Stomach (tissue), 9 donors: Measurements from ENCODE around the gene CYSTM1. TPM values are rescaled to one million over a fixed set of nuclear protein-coding genes. Genes with fewer than 3 reads are reported as not detected.

Experiments
- DNase-seq, 2 donors: peaks; one replicate each; pipeline versions ENCODE4 v3.0.0 to v3.0.0-alpha.2; 2013 to 2019
- H3K27ac ChIP-seq, 5 donors: fragments of 200-600 bp in 4 of 5; sonication (generic) in 4 of 5; one replicate each; pipeline ENCODE4 v1.5.1; 2013 to 2019; ENCODE audit warnings: mild to moderate bottlenecking in 1 of 5, moderate library complexity in 1 of 5
- H3K27me3 ChIP-seq, 3 donors: fragments of 200-600 bp; sonication (generic); one replicate each; pipeline ENCODE4 v1.5.1; 2017 to 2019; ENCODE audit warnings: mixed run types in 1 of 3
- H3K36me3 ChIP-seq, 4 donors: fragments of 200-600 bp; sonication (generic); 1 replicate in 3 of 4; 2 replicates in 1 of 4; pipeline ENCODE4 v1.5.1; 2016 to 2019
- H3K4me1 ChIP-seq, 4 donors: fragments of 200-600 bp; sonication (generic); one replicate each; pipeline ENCODE4 v1.5.1; 2016 to 2019
- H3K4me3 ChIP-seq, 4 donors: fragments of 200-600 bp; sonication (generic) in 3 of 4; one replicate each; pipeline ENCODE4 v1.5.1; 2016 to 2019; ENCODE audit warnings: mild to moderate bottlenecking in 1 of 4
- H3K9me3 ChIP-seq, 4 donors: fragments of 200-600 bp; sonication (generic); one replicate each; pipeline ENCODE4 v1.5.1; 2016 to 2019
- CTCF ChIP-seq, 7 experiments: fragments of 450-650 bp in 4 of 7; fragments of 200-600 bp in 3 of 7; sonication (generic) in 3 of 7; IDR thresholded peaks; one replicate each; pipeline ENCODE4 v1.5.1; 2016 to 2019; ENCODE audit warnings: antibody characterized with exemption in 7 of 7, control low read depth in 2 of 7, mild to moderate bottlenecking in 1 of 7
- EP300 ChIP-seq: sonication (generic); formaldehyde crosslinking; IDR thresholded peaks from one replicate; pipeline ENCODE4 v1.6.1; 2017; ENCODE audit warnings: antibody characterized with exemption
- POLR2A ChIP-seq, 4 donors: fragments of 450-650 bp; IDR thresholded peaks; one replicate each; pipeline ENCODE4 v1.6.1; 2016; ENCODE audit warnings: antibody characterized with exemption in 4 of 4, control low read depth in 2 of 4, mild to moderate bottlenecking in 1 of 4, moderate library complexity in 1 of 4
- POLR2AphosphoS5 ChIP-seq, 3 donors: sonication (generic); formaldehyde crosslinking; IDR thresholded peaks; one replicate each; pipeline ENCODE4 v1.6.1; 2016; ENCODE audit warnings: antibody characterized with exemption in 3 of 3
- WGBS, 5 donors: extraction: QIAGEN DNeasy Blood & Tissue Kit in 3 of 5; methylation state at CpG; one replicate each; pipeline versions ENCODE4 v1.1.5 to v1.1.7; 2013 to 2018; 5-methylcytosine and 5-hydroxymethylcytosine counted together
- intact Hi-C: fragments of 100-400 bp; cut with DNase I; formaldehyde crosslinking; loops from one replicate; pipeline ENCODE4 v1.15.1; 2023; ENCODE audit warnings: low total_unique reads
- polyA plus RNA-seq, 3 donors: library from polyadenylated mRNA; stranded (reverse); fragments of 200-250 nt; gene quantifications; one replicate each; pipeline ENCODE4 v1.2.3, GENCODE V29; 2013
- total RNA-seq, 5 donors: library from RNA; depleted of rRNA; stranded (reverse); fragments of >200 nt; gene quantifications; one replicate each; pipeline versions ENCODE4 v1.1.0 to v1.2.3, GENCODE V29; 2014 to 2016
- donor health status: healthy with polysubstance abuse.
- donor health status: Bipolar disorder and iron deficiency.
- donor health status: healthy.

Gene CYSTM1
- total and polyA plus RNA-seq, 8 donors, result 23.2 to 3,028 (median 321) TPM

GRCh38 chr5:140228364-140228837, 53.4 kb downstream of the CYSTM1 start:
- Histone ChIP-seq H3K27me3 (no peaks in the 10 kb centered on the region), H3K4me1 (peaks cover 39 to 87% (median 49%) of the 10 kb centered on the region in 4 donors), H3K9me3 (no peaks in the 10 kb centered on the region), H3K27ac (peak overlapping the region; percentile 68 to 95 (median 81)), H3K4me3 (peak overlapping the region in 2 of 4 donors; percentile 10 to 20), H3K36me3 (peaks cover 0 to 3% (median 1%) of the 10 kb centered on the region in 4 donors)
- 36 to 54% (median 49%) methylated on average over 7 of the region's 7 CpGs for WGBS, 5 donors
- DNase-seq, result peak; percentile 65 to 75
- intact Hi-C loops, result no loop called here
- no peak for TF ChIP-seq POLR2A (IDR thresholded peaks at IDR 0.05)
- no peak for TF ChIP-seq CTCF (IDR thresholded peaks at IDR 0.05)
- peak in 2 of 3 donors; percentile 63 to 70 for TF ChIP-seq POLR2AphosphoS5 (IDR thresholded peaks at IDR 0.05)
- no peak for TF ChIP-seq EP300

GRCh38 chr5:140230373-140230772, 55.4 kb downstream of the CYSTM1 start:
- H3K4me3 ChIP-seq, result peak overlapping the region in 1 of 4 donors; percentile 4
- H3K36me3 ChIP-seq, result peaks cover 0 to 6% (median 1%) of the 10 kb centered on the region in 4 donors
- intact Hi-C loops, result loop anchor here (10.0 kb wide), 1 partner anchor 46 kb away; no protein-coding TSS in a partner anchor
- H3K27ac ChIP-seq, result peak overlapping the region in 4 of 5 donors; percentile 7 to 46 (median 35)
- H3K27me3 ChIP-seq, result no peaks in the 10 kb centered on the region
- 75 to 95% (median 90%) methylated on average over 1 of the region's 1 CpG for WGBS, 5 donors
- TF ChIP-seq POLR2A (IDR thresholded peaks at IDR 0.05) (no peak), POLR2AphosphoS5 (IDR thresholded peaks at IDR 0.05) (no peak), CTCF (IDR thresholded peaks at IDR 0.05) (no peak), EP300 (no peak)
- peaks cover 33 to 85% (median 35%) of the 10 kb centered on the region in 4 donors for H3K4me1 ChIP-seq
- no peaks in the 10 kb centered on the region for H3K9me3 ChIP-seq
- DNase-seq, result no peak

- intact Hi-C loops, result loop anchor here (10.0 kb wide), 1 partner anchor 48 kb away; no protein-coding TSS in a partner anchor
- H3K4me3 ChIP-seq, result no peak overlapping the region
- peaks cover 0 to 19% (median 6%) of the 10 kb centered on the region in 4 donors for H3K36me3 ChIP-seq
- peaks cover 37 to 88% (median 38%) of the 10 kb centered on the region in 4 donors for H3K4me1 ChIP-seq
- TF ChIP-seq POLR2A (IDR thresholded peaks at IDR 0.05) (no peak), EP300 (no peak), POLR2AphosphoS5 (IDR thresholded peaks at IDR 0.05) (no peak), CTCF (IDR thresholded peaks at IDR 0.05) (no peak)
- 62 to 89% (median 76%) methylated on average over 1 of the region's 1 CpG for WGBS, 5 donors
- H3K27me3 ChIP-seq, result no peaks in the 10 kb centered on the region
- DNase-seq, result no peak
- H3K9me3 ChIP-seq, result no peaks in the 10 kb centered on the region
- peak overlapping the region in 2 of 5 donors; percentile 23 to 25 for H3K27ac ChIP-seq
These were observed 57.7 kb downstream of the CYSTM1 start for GRCh38 chr5:140232731-140233130.

GRCh38 chr5:140234377-140234989, 59.5 kb downstream of the CYSTM1 start:
- no peak for DNase-seq
- peak overlapping the region in 1 of 5 donors; percentile 79 for H3K27ac ChIP-seq
- H3K9me3 ChIP-seq, result no peaks in the 10 kb centered on the region
- H3K4me3 ChIP-seq, result no peak overlapping the region
- peaks cover 43 to 90% (median 51%) of the 10 kb centered on the region in 4 donors for H3K4me1 ChIP-seq
- intact Hi-C loops, result loop anchor here (10.0 kb wide), 1 partner anchor 50 kb away; no protein-coding TSS in a partner anchor
- peaks cover 0 to 19% (median 9%) of the 10 kb centered on the region in 4 donors for H3K36me3 ChIP-seq
- TF ChIP-seq CTCF (IDR thresholded peaks at IDR 0.05), result no peak
- no peak for TF ChIP-seq POLR2A (IDR thresholded peaks at IDR 0.05)
- no peak for TF ChIP-seq EP300
- no peak for TF ChIP-seq POLR2AphosphoS5 (IDR thresholded peaks at IDR 0.05)
- 77 to 87% (median 83%) methylated on average over 4 of the region's 4 CpGs for whole genome bisulfite sequencing, 5 donors
- no peaks in the 10 kb centered on the region for H3K27me3 ChIP-seq
